ENCODE data around the gene ATN1.

The ATN1 gene

GRCh38 chr12:6957741-6958608, 30.2 kb downstream of the ATN1 start:
- no peak for DNase-seq (ENCODE audit: low spot score)

GRCh38 chr12:6958609-6959057, 30.9 kb downstream of the ATN1 start:
- DNase-seq (ENCODE audit: low spot score): no peak

GRCh38 chr12:6959058-6959804, 31.5 kb downstream of the ATN1 start:
- DNase-seq (ENCODE audit: low spot score): no peak

GRCh38 chr12:6959805-6960592, 32.2 kb downstream of the ATN1 start:
- DNase-seq (ENCODE audit: low spot score): no peak

- DNase-seq (ENCODE audit: low spot score): peak; percentile 62
Measured at GRCh38 chr12:6960593-6961277, 33.0 kb downstream of the ATN1 start.

- peak; percentile 93 for DNase-seq (ENCODE audit: low spot score)
Measured at GRCh38 chr12:6961278-6961694, 33.5 kb downstream of the ATN1 start.

GRCh38 chr12:6961695-6962284, 34.0 kb downstream of the ATN1 start:
- peak; percentile 81 for DNase-seq (ENCODE audit: low spot score)

- DNase-seq (ENCODE audit: low spot score): no peak
Measured at GRCh38 chr12:6962285-6963015, 34.7 kb downstream of the ATN1 start.

GRCh38 chr12:6963016-6963731, 35.4 kb downstream of the ATN1 start:
- no peak for DNase-seq (ENCODE audit: low spot score)

GRCh38 chr12:6963791-6964413, 36.1 kb downstream of the ATN1 start:
- DNase-seq (ENCODE audit: low spot score): no peak

- DNase-seq (ENCODE audit: low spot score): peak; percentile 48
Measured at GRCh38 chr12:6964605-6965025, 36.9 kb downstream of the ATN1 start.

GRCh38 chr12:6965026-6965661, 37.4 kb downstream of the ATN1 start:
- peak; percentile 92 for DNase-seq (ENCODE audit: low spot score)

GRCh38 chr12:6965714-6966113, 38.0 kb downstream of the ATN1 start:
- DNase-seq (ENCODE audit: low spot score): no peak

- DNase-seq (ENCODE audit: low spot score): no peak
Measured at GRCh38 chr12:6966351-6966750, 38.6 kb downstream of the ATN1 start.

GRCh38 chr12:6967651-6968100, 39.9 kb downstream of the ATN1 start:
- no peak for DNase-seq (ENCODE audit: low spot score)

- DNase-seq (ENCODE audit: low spot score): no peak
Measured at GRCh38 chr12:6968426-6968825, 40.7 kb downstream of the ATN1 start.

- no peak for DNase-seq (ENCODE audit: low spot score)
Measured at GRCh38 chr12:6970096-6970527, 42.4 kb downstream of the ATN1 start.

- DNase-seq (ENCODE audit: low spot score): no peak
Measured at GRCh38 chr12:6974180-6974579, 46.4 kb downstream of the ATN1 start.
